ENCODE results near the gene HBE1. TPM values are rescaled to one million over a fixed set of nuclear protein-coding genes. Genes with fewer than 3 reads are reported as not detected.
"Not testable (repeated sequence)": the region's sequence is repeated elsewhere in the genome, so short reads cannot be mapped to it uniquely, and the experiment has no call there.

HBE1 gene
- total RNA-seq, 1 experiment from 2014 or later = 6.4 TPM

GRCh38 chr11:5285703-5286340, 16.1 kb upstream of the HBE1 start:
- DNase-seq (ENCODE audit: low read depth) = peak; percentile 25

- no peak for DNase-seq (ENCODE audit: low read depth)
Observed at GRCh38 chr11:5284637-5285036, 14.9 kb upstream of the HBE1 start.

GRCh38 chr11:5283882-5284281, 14.1 kb upstream of the HBE1 start:
- DNase-seq (ENCODE audit: low read depth) = no peak

GRCh38 chr11:5283086-5283485, 13.3 kb upstream of the HBE1 start:
- DNase-seq (ENCODE audit: low read depth) = no peak

- no peak for DNase-seq (ENCODE audit: low read depth)
Observed at GRCh38 chr11:5282628-5283027, 12.9 kb upstream of the HBE1 start.

- no peak for DNase-seq (ENCODE audit: low read depth)
Observed at GRCh38 chr11:5281596-5281995, 11.9 kb upstream of the HBE1 start.

GRCh38 chr11:5280582-5281102, 10.9 kb upstream of the HBE1 start:
- peak; percentile 99 for DNase-seq (ENCODE audit: low read depth)

GRCh38 chr11:5279471-5280090, 9.8 kb upstream of the HBE1 start:
- no peak for DNase-seq (ENCODE audit: low read depth)

- DNase-seq (ENCODE audit: low read depth) = no peak
Observed at GRCh38 chr11:5277807-5278382, 8.2 kb upstream of the HBE1 start.

GRCh38 chr11:5276697-5277096, 7.0 kb upstream of the HBE1 start:
- DNase-seq (ENCODE audit: low read depth) = no peak

- no peak for DNase-seq (ENCODE audit: low read depth)
Observed at GRCh38 chr11:5275369-5276110, 5.8 kb upstream of the HBE1 start.

- no peak for DNase-seq (ENCODE audit: low read depth)
Observed at GRCh38 chr11:5274395-5274794, 4.7 kb upstream of the HBE1 start.

GRCh38 chr11:5272395-5273017, 2.8 kb upstream of the HBE1 start:
- DNase-seq (ENCODE audit: low read depth) = no peak

- no peak for DNase-seq (ENCODE audit: low read depth)
Observed at GRCh38 chr11:5267033-5267563, 2.6 kb downstream of the HBE1 start.

GRCh38 chr11:5266609-5267008, 3.1 kb downstream of the HBE1 start:
- no peak for DNase-seq (ENCODE audit: low read depth)

- DNase-seq (ENCODE audit: low read depth) = no peak
Observed at GRCh38 chr11:5265832-5266231, 3.9 kb downstream of the HBE1 start.

GRCh38 chr11:5258543-5259262, 11.0 kb downstream of the HBE1 start:
- peak; percentile 67 for DNase-seq (ENCODE audit: low read depth)

GRCh38 chr11:5257296-5257695, 12.4 kb downstream of the HBE1 start:
- DNase-seq (ENCODE audit: low read depth) = no peak

GRCh38 chr11:5254646-5255413, 14.9 kb downstream of the HBE1 start, which contains the start of gene HBG2:
TSS of gene HBG2 (minus strand) at chr11:5254781. CDS start at chr11:5254728, 53 bp downstream.
- not testable (repeated sequence) for DNase-seq (ENCODE audit: low read depth)

- not testable (repeated sequence) for DNase-seq (ENCODE audit: low read depth)
Observed at GRCh38 chr11:5254023-5254422, 15.7 kb downstream of the HBE1 start.

Measured in RPMI7951 (cell line).